Activated T-cell treated with anti-CD3 and anti-CD28 coated beads, Interleukin-2, amount 50 U/mL, for 48 hours (primary cell): ENCODE results near the gene GRID1.

Experiments
- DNase-seq, 2 experiments: peaks; one replicate each; pipeline ENCODE4 v3.0.0-alpha.2; 2020

Gene GRID1

GRCh38 chr10:85607043-85607695 lies 759.4 kb downstream of the GRID1 start:
- no peak for DNase-seq

- no peak for DNase-seq
Observed at GRCh38 chr10:85606401-85606800, 760.2 kb downstream of the GRID1 start.

- no peak for DNase-seq
Observed at GRCh38 chr10:85604884-85605283, 761.7 kb downstream of the GRID1 start.

GRCh38 chr10:85604136-85604725 lies 762.4 kb downstream of the GRID1 start:
- no peak for DNase-seq

GRCh38 chr10:85603151-85603940 lies 763.2 kb downstream of the GRID1 start:
- no peak for DNase-seq

- DNase-seq, result no peak
Observed at GRCh38 chr10:85602713-85603112, 763.9 kb downstream of the GRID1 start.

- no peak for DNase-seq
Observed at GRCh38 chr10:85602306-85602705, 764.3 kb downstream of the GRID1 start.

- no peak for DNase-seq
Observed at GRCh38 chr10:85601526-85601925, 765.1 kb downstream of the GRID1 start.

GRCh38 chr10:85600744-85601081 lies 765.9 kb downstream of the GRID1 start:
- DNase-seq, result no peak

- DNase-seq, result no peak
Observed at GRCh38 chr10:85600026-85600743, 766.4 kb downstream of the GRID1 start.

GRCh38 chr10:85599081-85599480 lies 767.5 kb downstream of the GRID1 start:
- DNase-seq, result no peak

- DNase-seq, result no peak
Observed at GRCh38 chr10:85598646-85599045, 767.9 kb downstream of the GRID1 start.

GRCh38 chr10:85597006-85597405 lies 769.6 kb downstream of the GRID1 start:
- no peak for DNase-seq

GRCh38 chr10:85596389-85596788 lies 770.2 kb downstream of the GRID1 start:
- DNase-seq, result no peak

- no peak for DNase-seq
Observed at GRCh38 chr10:85594239-85594638, 772.4 kb downstream of the GRID1 start.

- no peak for DNase-seq
Observed at GRCh38 chr10:85593226-85593772, 773.3 kb downstream of the GRID1 start.

- DNase-seq, result no peak
Observed at GRCh38 chr10:85581371-85581770, 785.2 kb downstream of the GRID1 start.

- DNase-seq, result no peak
Observed at GRCh38 chr10:85580585-85580984, 786.0 kb downstream of the GRID1 start.

- DNase-seq, result no peak
Observed at GRCh38 chr10:85578860-85579259, 787.7 kb downstream of the GRID1 start.

- no peak for DNase-seq
Observed at GRCh38 chr10:85575441-85575840, 791.2 kb downstream of the GRID1 start.

- no peak for DNase-seq
Observed at GRCh38 chr10:85570871-85571270, 795.7 kb downstream of the GRID1 start.

GRCh38 chr10:85565381-85565780 lies 801.2 kb downstream of the GRID1 start:
- DNase-seq, result no peak

- no peak for DNase-seq
Observed at GRCh38 chr10:85558533-85558932, 808.1 kb downstream of the GRID1 start.
